Activated T-cell treated with anti-CD3 and anti-CD28 coated beads, Interleukin-2, amount 50 U/mL, for 48 hours (primary cell): Measurements from ENCODE around the gene TFCP2.
"Not testable (repeated sequence)": the region's sequence is repeated elsewhere in the genome, so short reads cannot be mapped to it uniquely, and the experiment has no call there.

Source experiments
- DNase-seq, 2 experiments: peaks; one replicate each; pipeline ENCODE4 v3.0.0-alpha.2; 2020

The TFCP2 gene

GRCh38 chr12:51080136-51080535 lies 92.8 kb downstream of the TFCP2 start:
- DNase-seq = no peak

- not testable (repeated sequence) for DNase-seq
Measured at GRCh38 chr12:51078866-51079265, 94.1 kb downstream of the TFCP2 start.

GRCh38 chr12:51078346-51078745 lies 94.6 kb downstream of the TFCP2 start:
- DNase-seq = not testable (repeated sequence)

GRCh38 chr12:51077930-51078329 lies 95.0 kb downstream of the TFCP2 start:
- DNase-seq = no peak

- DNase-seq = peak; percentile 32 to 39
Measured at GRCh38 chr12:51076236-51076930, 96.6 kb downstream of the TFCP2 start.

- no peak for DNase-seq
Measured at GRCh38 chr12:51075390-51075789, 97.5 kb downstream of the TFCP2 start.

- no peak for DNase-seq
Measured at GRCh38 chr12:51071663-51072062, 101.3 kb downstream of the TFCP2 start.

GRCh38 chr12:51070004-51070403 lies 102.9 kb downstream of the TFCP2 start:
- no peak for DNase-seq

GRCh38 chr12:51067771-51068170 lies 105.2 kb downstream of the TFCP2 start:
- no peak for DNase-seq

- no peak for DNase-seq
Measured at GRCh38 chr12:51067229-51067628, 105.7 kb downstream of the TFCP2 start.

- DNase-seq = no peak
Measured at GRCh38 chr12:51065530-51065929, 107.4 kb downstream of the TFCP2 start.

- no peak for DNase-seq
Measured at GRCh38 chr12:51062631-51063397, 110.1 kb downstream of the TFCP2 start.

- DNase-seq = no peak
Measured at GRCh38 chr12:51059086-51059485, 113.8 kb downstream of the TFCP2 start.

GRCh38 chr12:51056242-51056641 lies 116.7 kb downstream of the TFCP2 start:
- DNase-seq = no peak

GRCh38 chr12:51055060-51055459 lies 117.9 kb downstream of the TFCP2 start:
- DNase-seq = no peak

GRCh38 chr12:51051787-51052186 lies 121.1 kb downstream of the TFCP2 start:
- DNase-seq = no peak

GRCh38 chr12:51049525-51049924 lies 123.4 kb downstream of the TFCP2 start:
- no peak for DNase-seq

GRCh38 chr12:51048661-51049251 lies 124.2 kb downstream of the TFCP2 start:
- DNase-seq = peak; percentile 35 to 36

GRCh38 chr12:51047655-51048540 lies 125.0 kb downstream of the TFCP2 start, which contains the start of gene LETMD1:
TSS of gene LETMD1 (plus strand) at chr12:51048327. CDS start at chr12:51048357, 30 bp downstream.
- DNase-seq = peak; percentile 90 to 94
